Measurements from ENCODE around the gene MYCBP2. TPM values are rescaled to one million over a fixed set of nuclear protein-coding genes. Genes with fewer than 3 reads are reported as not detected.

The MYCBP2 gene
- total RNA-seq, 1 donor, result 155 TPM

DNA sequence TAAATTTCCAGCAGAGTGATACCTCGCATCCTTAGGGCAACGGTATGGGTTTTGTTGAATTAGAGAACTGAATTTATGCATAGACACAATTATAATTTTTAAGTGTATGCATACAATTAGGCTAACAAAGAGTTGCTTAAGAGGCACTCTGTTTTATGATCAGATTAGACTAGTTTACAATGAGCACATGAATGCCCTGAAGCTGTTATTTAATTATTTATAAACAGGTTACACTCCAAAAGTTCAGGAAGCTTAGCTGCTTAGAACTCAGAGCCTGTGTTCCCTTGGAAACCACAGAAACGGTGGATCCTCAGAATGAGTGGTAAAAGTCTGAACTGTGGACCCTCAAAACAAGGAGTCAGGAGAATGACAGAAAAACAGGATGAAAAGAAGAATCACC lies 227.5 kb downstream of the MYCBP2 start:
- no peak overlapping the region for H2AFZ ChIP-seq (ENCODE audit: low read length)
- no peaks in the 10 kb centered on the region for H3K79me2 ChIP-seq (ENCODE audit: insufficient read depth, low read length)
- no peaks in the 10 kb centered on the region for H3K4me1 ChIP-seq (ENCODE audit: insufficient read depth, low read length)
- TF ChIP-seq, protein P1, sequence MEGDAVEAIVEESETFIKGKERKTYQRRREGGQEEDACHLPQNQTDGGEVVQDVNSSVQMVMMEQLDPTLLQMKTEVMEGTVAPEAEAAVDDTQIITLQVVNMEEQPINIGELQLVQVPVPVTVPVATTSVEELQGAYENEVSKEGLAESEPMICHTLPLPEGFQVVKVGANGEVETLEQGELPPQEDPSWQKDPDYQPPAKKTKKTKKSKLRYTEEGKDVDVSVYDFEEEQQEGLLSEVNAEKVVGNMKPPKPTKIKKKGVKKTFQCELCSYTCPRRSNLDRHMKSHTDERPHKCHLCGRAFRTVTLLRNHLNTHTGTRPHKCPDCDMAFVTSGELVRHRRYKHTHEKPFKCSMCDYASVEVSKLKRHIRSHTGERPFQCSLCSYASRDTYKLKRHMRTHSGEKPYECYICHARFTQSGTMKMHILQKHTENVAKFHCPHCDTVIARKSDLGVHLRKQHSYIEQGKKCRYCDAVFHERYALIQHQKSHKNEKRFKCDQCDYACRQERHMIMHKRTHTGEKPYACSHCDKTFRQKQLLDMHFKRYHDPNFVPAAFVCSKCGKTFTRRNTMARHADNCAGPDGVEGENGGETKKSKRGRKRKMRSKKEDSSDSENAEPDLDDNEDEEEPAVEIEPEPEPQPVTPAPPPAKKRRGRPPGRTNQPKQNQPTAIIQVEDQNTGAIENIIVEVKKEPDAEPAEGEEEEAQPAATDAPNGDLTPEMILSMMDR (IDR thresholded peaks at IDR 0.05; ENCODE audit: extremely low read depth, low read depth, low read length), result no peak
- peaks cover 29% of the 10 kb centered on the region for H3K36me3 ChIP-seq (ENCODE audit: insufficient read depth, low read length)
- no peak overlapping the region for H3K4me2 ChIP-seq (ENCODE audit: insufficient read depth, low read length)
- DNase-seq (ENCODE audit: insufficient read length, low spot score, missing footprints), result no peak
- H3K9me3 ChIP-seq (ENCODE audit: low read depth, low read length), result no peaks in the 10 kb centered on the region
- no peaks in the 10 kb centered on the region for H3K27me3 ChIP-seq (ENCODE audit: insufficient read depth, low read length)
- H3K27ac ChIP-seq (ENCODE audit: low read depth, low read length), result no peak overlapping the region
- no peak overlapping the region for H3K4me3 ChIP-seq (ENCODE audit: insufficient read depth, low read length)
- no peaks in the 10 kb centered on the region for H4K20me1 ChIP-seq (ENCODE audit: insufficient read depth, low read length)

DNA sequence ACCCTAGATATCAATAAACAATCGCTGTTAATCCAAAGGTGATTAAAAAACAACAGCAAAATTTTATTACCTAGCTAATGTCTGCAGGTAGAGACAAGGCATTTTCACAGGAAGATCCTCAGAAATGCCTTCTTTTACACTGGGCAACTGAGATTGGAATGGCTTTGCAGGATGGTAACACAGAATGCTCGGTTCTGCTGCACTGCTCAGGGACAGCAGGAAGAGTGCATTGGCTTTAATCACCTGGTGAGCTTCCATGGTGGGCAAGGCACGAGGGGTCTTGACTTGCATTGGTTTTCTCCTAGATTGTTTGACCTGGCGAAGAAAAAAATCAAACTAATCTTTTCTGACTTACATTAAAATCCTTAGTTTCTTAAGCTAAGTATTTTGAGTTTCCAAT lies 231.6 kb downstream of the MYCBP2 start:
- Histone ChIP-seq H3K4me3 (ENCODE audit: insufficient read depth, low read length) (no peak overlapping the region), H3K4me1 (ENCODE audit: insufficient read depth, low read length) (no peaks in the 10 kb centered on the region), H2AFZ (ENCODE audit: low read length) (no peak overlapping the region), H3K27me3 (ENCODE audit: insufficient read depth, low read length) (no peaks in the 10 kb centered on the region), H3K9me3 (ENCODE audit: low read depth, low read length) (no peaks in the 10 kb centered on the region), H3K36me3 (ENCODE audit: insufficient read depth, low read length) (peaks cover 44% of the 10 kb centered on the region), H3K27ac (ENCODE audit: low read depth, low read length) (no peak overlapping the region), H3K4me2 (ENCODE audit: insufficient read depth, low read length) (no peak overlapping the region), H3K79me2 (ENCODE audit: insufficient read depth, low read length) (no peaks in the 10 kb centered on the region), H4K20me1 (ENCODE audit: insufficient read depth, low read length) (no peaks in the 10 kb centered on the region)
- TF ChIP-seq, protein P1 (IDR thresholded peaks at IDR 0.05; ENCODE audit: extremely low read depth, low read depth, low read length), result no peak
- DNase-seq (ENCODE audit: insufficient read length, low spot score, missing footprints), result no peak

DNA sequence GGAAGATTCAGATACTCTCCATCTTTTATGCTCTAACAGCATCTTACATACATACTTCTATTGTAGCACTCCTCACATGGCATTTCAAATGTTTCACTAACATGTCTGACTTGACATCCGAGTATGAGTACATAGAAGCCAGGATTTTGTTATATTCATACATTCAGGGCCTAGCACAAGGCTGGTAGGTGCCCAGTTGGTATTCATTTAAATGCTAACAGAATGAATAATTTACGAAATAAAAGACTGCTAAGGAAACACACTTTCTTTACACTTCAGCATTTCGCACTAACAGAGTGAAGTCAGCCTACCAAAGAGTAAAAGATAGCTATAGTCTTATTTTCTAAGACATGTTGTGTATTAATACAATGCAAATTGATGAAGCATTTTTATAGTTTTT lies 232.1 kb downstream of the MYCBP2 start:
- peaks cover 44% of the 10 kb centered on the region for H3K36me3 ChIP-seq (ENCODE audit: insufficient read depth, low read length)
- no peaks in the 10 kb centered on the region for H3K9me3 ChIP-seq (ENCODE audit: low read depth, low read length)
- no peak overlapping the region for H2AFZ ChIP-seq (ENCODE audit: low read length)
- DNase-seq (ENCODE audit: insufficient read length, low spot score, missing footprints), result no peak
- H3K4me3 ChIP-seq (ENCODE audit: insufficient read depth, low read length), result no peak overlapping the region
- no peaks in the 10 kb centered on the region for H3K4me1 ChIP-seq (ENCODE audit: insufficient read depth, low read length)
- no peaks in the 10 kb centered on the region for H4K20me1 ChIP-seq (ENCODE audit: insufficient read depth, low read length)
- no peak overlapping the region for H3K4me2 ChIP-seq (ENCODE audit: insufficient read depth, low read length)
- no peaks in the 10 kb centered on the region for H3K27me3 ChIP-seq (ENCODE audit: insufficient read depth, low read length)
- TF ChIP-seq, protein P1 (IDR thresholded peaks at IDR 0.05; ENCODE audit: extremely low read depth, low read depth, low read length), result no peak
- no peaks in the 10 kb centered on the region for H3K79me2 ChIP-seq (ENCODE audit: insufficient read depth, low read length)
- H3K27ac ChIP-seq (ENCODE audit: low read depth, low read length), result no peak overlapping the region

DNA sequence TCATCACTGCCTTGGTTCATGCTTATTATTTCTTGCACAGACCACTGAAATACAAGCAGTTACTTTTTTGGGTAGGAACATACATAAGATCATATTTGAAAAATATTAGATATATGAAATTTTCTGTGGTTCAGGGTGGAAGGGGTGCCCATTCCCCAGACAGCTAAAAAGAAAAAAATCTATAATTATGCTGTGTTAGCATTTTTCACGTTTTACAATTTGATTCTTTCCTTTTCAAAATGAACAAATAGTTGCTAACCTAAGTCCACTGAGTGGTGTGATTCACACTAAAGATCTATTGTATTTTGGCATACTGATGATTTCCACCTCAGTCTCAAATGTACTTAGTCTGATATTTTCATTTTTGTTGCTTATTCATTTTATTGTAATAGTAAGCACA lies 233.2 kb downstream of the MYCBP2 start:
- Histone ChIP-seq H3K36me3 (ENCODE audit: insufficient read depth, low read length) (peaks cover 43% of the 10 kb centered on the region), H3K4me3 (ENCODE audit: insufficient read depth, low read length) (no peak overlapping the region), H3K27ac (ENCODE audit: low read depth, low read length) (no peak overlapping the region), H3K4me1 (ENCODE audit: insufficient read depth, low read length) (no peaks in the 10 kb centered on the region), H3K79me2 (ENCODE audit: insufficient read depth, low read length) (no peaks in the 10 kb centered on the region), H2AFZ (ENCODE audit: low read length) (no peak overlapping the region), H4K20me1 (ENCODE audit: insufficient read depth, low read length) (no peaks in the 10 kb centered on the region), H3K4me2 (ENCODE audit: insufficient read depth, low read length) (no peak overlapping the region), H3K27me3 (ENCODE audit: insufficient read depth, low read length) (no peaks in the 10 kb centered on the region), H3K9me3 (ENCODE audit: low read depth, low read length) (no peaks in the 10 kb centered on the region)
- TF ChIP-seq, protein P1 (IDR thresholded peaks at IDR 0.05; ENCODE audit: extremely low read depth, low read depth, low read length), result no peak
- no peak for DNase-seq (ENCODE audit: insufficient read length, low spot score, missing footprints)

Measured in osteoblast (primary cell).